ENCODE results near the gene CR2. TPM values are rescaled to one million over a fixed set of nuclear protein-coding genes. Genes with fewer than 3 reads are reported as not detected.
"Not testable (repeated sequence)": the region's sequence is repeated elsewhere in the genome, so short reads cannot be mapped to it uniquely, and the experiment has no call there.

CR2 gene
- polyA plus RNA-seq, 1 donor (not counting 4 experiments of a cell fraction or from before 2014, with no cell fraction given), result not detected

DNA sequence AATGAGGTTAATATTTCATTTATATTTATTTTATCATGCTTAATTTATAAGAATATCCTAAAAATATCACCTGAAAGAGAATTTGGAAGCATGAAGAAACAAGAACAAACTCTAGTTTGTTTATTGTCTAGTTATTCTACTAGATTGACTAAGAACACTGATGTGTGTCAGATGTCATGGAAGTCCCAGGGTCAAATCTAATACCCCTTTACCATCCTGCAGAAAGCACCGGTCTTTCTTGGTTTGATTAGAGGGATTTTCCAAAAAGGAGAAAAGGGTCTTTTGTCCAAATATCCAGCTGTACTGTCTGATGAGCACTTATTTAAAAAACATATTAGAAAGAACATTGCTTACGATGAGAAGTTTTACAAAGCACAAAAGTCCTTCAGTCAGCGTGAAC is 20.7 kb upstream of the CR2 start:
- DNase-seq (ENCODE audit: low read depth, low spot score), result no peak
- FAIRE-seq, result no peak
- Histone ChIP-seq H3K9ac (ENCODE audit: control insufficient read depth, extremely low read depth, insufficient read depth, low read length) (no peak overlapping the region), H2AFZ (ENCODE audit: control insufficient read depth, low read length) (no peak overlapping the region), H3K9me3 (ENCODE audit: control insufficient read depth, low read depth, low read length) (no peaks in the 10 kb centered on the region), H3K27ac (ENCODE audit: control insufficient read depth, insufficient read depth, low read length) (no peak overlapping the region), H3K4me2 (ENCODE audit: control insufficient read depth, extremely low read depth, insufficient read depth, low read depth, low read length) (no peak overlapping the region), H3K79me2 (ENCODE audit: control insufficient read depth, insufficient read depth, low read length) (no peaks in the 10 kb centered on the region), H3K4me1 (ENCODE audit: control insufficient read depth, extremely low read depth, insufficient read depth, low read length) (no peaks in the 10 kb centered on the region), H4K20me1 (ENCODE audit: control insufficient read depth, extremely low read depth, insufficient read depth, low read length) (no peaks in the 10 kb centered on the region), H3K4me3 (ENCODE audit: control insufficient read depth in 2 of 3, extremely low read depth in 1 of 3, insufficient read depth in 2 of 3, low read depth in 1 of 3, low read length in 3 of 3) (no peak overlapping the region), H3K27me3 (ENCODE audit: control insufficient read depth, extremely low read depth, insufficient read depth, low read length) (peaks cover 5% of the 10 kb centered on the region), H3K9me1 (ENCODE audit: control insufficient read depth, extremely low read depth, insufficient read depth, low read length) (no peaks in the 10 kb centered on the region), H3K36me3 (ENCODE audit: control insufficient read depth in 2 of 2, extremely low read depth in 1 of 2, insufficient read depth in 2 of 2, low read length in 2 of 2) (no peaks in the 10 kb centered on the region)
- no peak for TF ChIP-seq EZH2 (IDR thresholded peaks at IDR 0.05; ENCODE audit: low read length)
- TF ChIP-seq, protein P1, sequence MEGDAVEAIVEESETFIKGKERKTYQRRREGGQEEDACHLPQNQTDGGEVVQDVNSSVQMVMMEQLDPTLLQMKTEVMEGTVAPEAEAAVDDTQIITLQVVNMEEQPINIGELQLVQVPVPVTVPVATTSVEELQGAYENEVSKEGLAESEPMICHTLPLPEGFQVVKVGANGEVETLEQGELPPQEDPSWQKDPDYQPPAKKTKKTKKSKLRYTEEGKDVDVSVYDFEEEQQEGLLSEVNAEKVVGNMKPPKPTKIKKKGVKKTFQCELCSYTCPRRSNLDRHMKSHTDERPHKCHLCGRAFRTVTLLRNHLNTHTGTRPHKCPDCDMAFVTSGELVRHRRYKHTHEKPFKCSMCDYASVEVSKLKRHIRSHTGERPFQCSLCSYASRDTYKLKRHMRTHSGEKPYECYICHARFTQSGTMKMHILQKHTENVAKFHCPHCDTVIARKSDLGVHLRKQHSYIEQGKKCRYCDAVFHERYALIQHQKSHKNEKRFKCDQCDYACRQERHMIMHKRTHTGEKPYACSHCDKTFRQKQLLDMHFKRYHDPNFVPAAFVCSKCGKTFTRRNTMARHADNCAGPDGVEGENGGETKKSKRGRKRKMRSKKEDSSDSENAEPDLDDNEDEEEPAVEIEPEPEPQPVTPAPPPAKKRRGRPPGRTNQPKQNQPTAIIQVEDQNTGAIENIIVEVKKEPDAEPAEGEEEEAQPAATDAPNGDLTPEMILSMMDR (optimal IDR thresholded peaks at IDR 0.05 in 1 of 3, IDR thresholded peaks at IDR 0.05 in 1 of 3, conservative IDR thresholded peaks at IDR 0.05 in 1 of 3; ENCODE audit: extremely low read depth in 1 of 3, insufficient read depth in 2 of 3, low read length in 3 of 3), result no peak
- dilution Hi-C loops (cut with MboI; ENCODE audit: extremely low pct_ligation_motif_present, low sequenced_read_pairs), result no loop called here

DNA sequence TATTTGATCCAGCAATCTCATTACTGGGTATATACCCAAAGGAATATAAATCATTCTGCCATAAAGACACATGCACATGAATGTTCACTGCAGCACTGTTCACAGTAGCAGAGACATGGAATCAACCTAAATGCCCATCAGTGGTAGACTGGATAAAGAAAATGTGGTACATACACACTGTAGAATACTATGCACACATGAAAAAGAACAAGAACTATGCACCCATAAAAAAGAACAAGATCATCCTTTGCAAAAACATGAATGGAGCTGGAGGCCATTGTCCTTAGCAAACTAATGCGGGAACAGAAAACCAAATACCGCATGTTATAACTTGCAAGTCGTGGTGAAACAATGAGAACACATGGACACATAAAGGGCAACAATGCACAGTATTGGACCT is 17.4 kb upstream of the CR2 start:
- H3K27me3 ChIP-seq (ENCODE audit: control insufficient read depth, extremely low read depth, insufficient read depth, low read length); dilution Hi-C loops (cut with MboI; ENCODE audit: extremely low pct_ligation_motif_present, low sequenced_read_pairs); FAIRE-seq; H3K27ac ChIP-seq (ENCODE audit: control insufficient read depth, insufficient read depth, low read length); DNase-seq (ENCODE audit: low read depth, low spot score); H3K9ac ChIP-seq (ENCODE audit: control insufficient read depth, extremely low read depth, insufficient read depth, low read length); H3K79me2 ChIP-seq (ENCODE audit: control insufficient read depth, insufficient read depth, low read length); H4K20me1 ChIP-seq (ENCODE audit: control insufficient read depth, extremely low read depth, insufficient read depth, low read length); H3K36me3 ChIP-seq (ENCODE audit: control insufficient read depth in 2 of 2, extremely low read depth in 1 of 2, insufficient read depth in 2 of 2, low read length in 2 of 2); H3K9me3 ChIP-seq (ENCODE audit: control insufficient read depth, low read depth, low read length); H3K4me2 ChIP-seq (ENCODE audit: control insufficient read depth, extremely low read depth, insufficient read depth, low read depth, low read length); H3K9me1 ChIP-seq (ENCODE audit: control insufficient read depth, extremely low read depth, insufficient read depth, low read length); H3K4me1 ChIP-seq (ENCODE audit: control insufficient read depth, extremely low read depth, insufficient read depth, low read length); H3K4me3 ChIP-seq (ENCODE audit: control insufficient read depth in 2 of 3, extremely low read depth in 1 of 3, insufficient read depth in 2 of 3, low read depth in 1 of 3, low read length in 3 of 3); H2AFZ ChIP-seq (ENCODE audit: control insufficient read depth, low read length): not testable (repeated sequence)

DNA sequence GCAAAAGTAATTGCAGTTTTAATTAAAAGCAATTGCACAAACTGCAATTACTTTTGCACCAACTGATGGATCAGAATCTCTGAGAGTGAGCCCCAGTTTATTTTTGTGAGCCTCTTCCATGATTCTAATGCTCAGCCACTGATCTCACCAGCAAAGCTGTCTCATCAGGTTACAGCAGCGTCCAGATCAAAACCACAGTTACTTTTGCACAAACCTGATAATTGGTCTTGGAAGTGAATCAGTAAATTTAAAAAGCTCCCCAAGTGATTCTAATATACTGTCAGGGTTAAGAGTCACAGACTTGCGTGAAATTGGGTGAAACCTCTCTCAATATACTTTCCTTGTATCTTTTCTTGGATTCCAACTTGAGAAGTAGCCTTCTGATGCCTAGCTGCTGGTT is 13.5 kb upstream of the CR2 start:
- H3K9me3 ChIP-seq (ENCODE audit: control insufficient read depth, low read depth, low read length), result no peaks in the 10 kb centered on the region
- no peak for DNase-seq (ENCODE audit: low read depth, low spot score)
- H3K27me3 ChIP-seq (ENCODE audit: control insufficient read depth, extremely low read depth, insufficient read depth, low read length), result peaks cover 9% of the 10 kb centered on the region
- H3K27ac ChIP-seq (ENCODE audit: control insufficient read depth, insufficient read depth, low read length), result no peak overlapping the region
- no peak overlapping the region for H2AFZ ChIP-seq (ENCODE audit: control insufficient read depth, low read length)
- no peaks in the 10 kb centered on the region for H3K79me2 ChIP-seq (ENCODE audit: control insufficient read depth, insufficient read depth, low read length)
- no peak overlapping the region for H3K4me2 ChIP-seq (ENCODE audit: control insufficient read depth, extremely low read depth, insufficient read depth, low read depth, low read length)
- no peak overlapping the region for H3K4me3 ChIP-seq (ENCODE audit: control insufficient read depth in 2 of 3, extremely low read depth in 1 of 3, insufficient read depth in 2 of 3, low read depth in 1 of 3, low read length in 3 of 3)
- TF ChIP-seq EZH2 (IDR thresholded peaks at IDR 0.05; ENCODE audit: low read length), result no peak
- TF ChIP-seq, protein P1 (optimal IDR thresholded peaks at IDR 0.05 in 1 of 3, IDR thresholded peaks at IDR 0.05 in 1 of 3, conservative IDR thresholded peaks at IDR 0.05 in 1 of 3; ENCODE audit: extremely low read depth in 1 of 3, insufficient read depth in 2 of 3, low read length in 3 of 3), result no peak
- no peaks in the 10 kb centered on the region for H3K4me1 ChIP-seq (ENCODE audit: control insufficient read depth, extremely low read depth, insufficient read depth, low read length)
- no peaks in the 10 kb centered on the region for H4K20me1 ChIP-seq (ENCODE audit: control insufficient read depth, extremely low read depth, insufficient read depth, low read length)
- H3K9me1 ChIP-seq (ENCODE audit: control insufficient read depth, extremely low read depth, insufficient read depth, low read length), result no peaks in the 10 kb centered on the region
- H3K36me3 ChIP-seq (ENCODE audit: control insufficient read depth in 2 of 2, extremely low read depth in 1 of 2, insufficient read depth in 2 of 2, low read length in 2 of 2), result no peaks in the 10 kb centered on the region
- no peak for FAIRE-seq
- no peak overlapping the region for H3K9ac ChIP-seq (ENCODE audit: control insufficient read depth, extremely low read depth, insufficient read depth, low read length)
- dilution Hi-C loops (cut with MboI; ENCODE audit: extremely low pct_ligation_motif_present, low sequenced_read_pairs), result no loop called here

Measured in keratinocyte (primary cell).